HepG2 (cell line): ENCODE results near the gene DNAJB11. TPM values are rescaled to one million over a fixed set of nuclear protein-coding genes. Genes with fewer than 3 reads are reported as not detected.

Experiments
- FOXA3 ChIP-seq: IDR thresholded peaks from 2 replicates; pipeline ENCODE4 v1.6.1; 2016; ENCODE audit warnings: missing genetic modification reagents, missing compliant biosample characterization
- FOXC1 ChIP-seq: sonication (generic); formaldehyde crosslinking; IDR thresholded peaks from 2 replicates; pipeline ENCODE4 v1.8.0; 2022; ENCODE audit warnings: mild to moderate bottlenecking, missing genetic modification reagents, borderline replicate concordance
- HNRNPLL ChIP-seq: fragments of 200-400 bp; formaldehyde crosslinking; IDR thresholded peaks from 2 replicates; pipeline ENCODE4 v1.6.1; 2017; ENCODE audit warnings: mild to moderate bottlenecking, low read depth, low read length; ENCODE audit not compliant: poor library complexity, severe bottlenecking
- KLF12 ChIP-seq: sonication (generic); formaldehyde crosslinking; IDR thresholded peaks from 2 replicates; pipeline ENCODE4 v1.4.0; 2020; ENCODE audit warnings: missing genetic modification reagents, borderline replicate concordance
- MEF2D ChIP-seq: sonication (generic); formaldehyde crosslinking; IDR thresholded peaks from 2 replicates; pipeline ENCODE4 v1.5.1; 2020; ENCODE audit warnings: mild to moderate bottlenecking, missing genetic modification reagents
- NCOA2 ChIP-seq: sonication (generic); formaldehyde crosslinking; IDR thresholded peaks from 2 replicates; pipeline ENCODE4 v1.8.0; 2022; ENCODE audit warnings: inconsistent platforms
- RBFOX2 ChIP-seq: fragments of 200-400 bp; formaldehyde crosslinking; IDR thresholded peaks from 2 replicates; pipeline ENCODE4 v1.6.1; 2017; ENCODE audit warnings: low read depth, mild to moderate bottlenecking, low read length
- RCOR2 ChIP-seq: IDR thresholded peaks from 2 replicates; pipeline ENCODE4 v1.6.1; 2016; ENCODE audit warnings: missing biosample characterization, missing genetic modification reagents
- SIX4 ChIP-seq: sonication (generic); formaldehyde crosslinking; IDR thresholded peaks from 2 replicates; pipeline ENCODE4 v1.4.0; 2020; ENCODE audit warnings: missing genetic modification reagents
- SOX6 ChIP-seq, 2 experiments: fragments of 450-650 bp in 1 of 2; sonication (generic) in 1 of 2; formaldehyde crosslinking in 1 of 2; IDR thresholded peaks; 2 replicates each; pipeline versions ENCODE4 v1.4.0 to v1.6.1; 2017 to 2020; ENCODE audit warnings: antibody characterized with exemption in 1 of 2, mild to moderate bottlenecking in 1 of 2, missing genetic modification reagents in 1 of 2
- TAF1 ChIP-seq: sonication (generic); formaldehyde crosslinking; IDR thresholded peaks from 2 replicates; pipeline ENCODE4 v1.4.0; 2020; ENCODE audit warnings: missing genetic modification reagents
- YEATS2 ChIP-seq: sonication (generic); formaldehyde crosslinking; IDR thresholded peaks from 2 replicates; pipeline ENCODE4 v1.4.0; 2020; ENCODE audit warnings: missing genetic modification reagents, borderline replicate concordance
- ZFP1 ChIP-seq: IDR thresholded peaks from 2 replicates; pipeline ENCODE4 v1.6.1; 2016
- ZFYVE20 ChIP-seq: sonication (generic); formaldehyde crosslinking; IDR thresholded peaks from 2 replicates; pipeline ENCODE4 v1.8.0; 2023; ENCODE audit warnings: low read depth, mild to moderate bottlenecking, moderate library complexity, missing genetic modification reagents, borderline replicate concordance
- ZNF235 ChIP-seq: sonication (generic); formaldehyde crosslinking; IDR thresholded peaks from 2 replicates; pipeline ENCODE4 v1.8.1; 2023; ENCODE audit warnings: mild to moderate bottlenecking, missing genetic modification reagents, borderline replicate concordance
- ZNF644 ChIP-seq: IDR thresholded peaks from 2 replicates; pipeline ENCODE4 v1.6.1; 2016; ENCODE audit warnings: low read depth
- ZNF660 ChIP-seq: sonication (generic); formaldehyde crosslinking; IDR thresholded peaks from 2 replicates; pipeline ENCODE4 v1.5.1; 2020; ENCODE audit warnings: mild to moderate bottlenecking, low read depth, missing genetic modification reagents, borderline replicate concordance
- ZNF777 ChIP-seq: sonication (generic); formaldehyde crosslinking; IDR thresholded peaks from 2 replicates; pipeline ENCODE4 v1.4.0; 2020; ENCODE audit warnings: missing genetic modification reagents
- polyA plus RNA-seq, 8 experiments: library from polyadenylated mRNA; depleted of rRNA in 3 of 8; stranded (reverse) in 7 of 8; unstranded in 1 of 8; fragments of >200 nt; fragmentation: Illumina TruSeq in 4 of 8; extraction: Trizol in 4 of 8; gene quantifications; 2 replicates each; pipeline versions ENCODE4 v1.2.1 to v1.2.3, GENCODE V29; 2011 to 2016; ENCODE audit warnings: low read depth in 4 of 8, missing spikeins in 1 of 8, mixed read lengths in 1 of 8; ENCODE audit not compliant: insufficient read depth in 1 of 8
- total RNA-seq, 5 experiments: library from RNA; depleted of rRNA; stranded (reverse); fragments of >200 nt; fragmentation: Illumina TruSeq; extraction: Trizol; gene quantifications; 2 replicates each; pipeline ENCODE4 v1.2.3, GENCODE V29; 2016; ENCODE audit warnings: low read depth in 1 of 5
- TF ChIP-seq, protein P1 (sequence below): sonication (generic); formaldehyde crosslinking; IDR thresholded peaks from 2 replicates; pipeline ENCODE4 v1.8.0; 2022; ENCODE audit warnings: mild to moderate bottlenecking, missing genetic modification reagents, moderate library complexity
- TF ChIP-seq, protein P2 (sequence below): sonication (generic); formaldehyde crosslinking; conservative IDR thresholded peaks from 2 replicates; pipeline ENCODE4 v1.4.0; 2020; ENCODE audit warnings: missing genetic modification reagents
- TF ChIP-seq, protein P3 (sequence below): IDR thresholded peaks from 2 replicates; pipeline ENCODE4 v1.6.1; 2016; ENCODE audit warnings: mild to moderate bottlenecking, missing biosample characterization, missing genetic modification reagents
- TF ChIP-seq, protein P4 (sequence below): sonication (generic); formaldehyde crosslinking; IDR thresholded peaks from 2 replicates; pipeline ENCODE4 v1.4.0; 2020; ENCODE audit warnings: missing genetic modification reagents, low read depth, mild to moderate bottlenecking, borderline replicate concordance
- TF ChIP-seq, protein P5 (sequence below): sonication (generic); formaldehyde crosslinking; IDR thresholded peaks from 2 replicates; pipeline ENCODE4 v1.9.0; 2021; ENCODE audit warnings: missing genetic modification reagents, mild to moderate bottlenecking, borderline replicate concordance

Gene DNAJB11
- total and polyA plus RNA-seq, 2 of the 13 experiments (the other 11 are each of a cell fraction or from before 2014, with no cell fraction given), result 41.0 to 132 TPM

DNA sequence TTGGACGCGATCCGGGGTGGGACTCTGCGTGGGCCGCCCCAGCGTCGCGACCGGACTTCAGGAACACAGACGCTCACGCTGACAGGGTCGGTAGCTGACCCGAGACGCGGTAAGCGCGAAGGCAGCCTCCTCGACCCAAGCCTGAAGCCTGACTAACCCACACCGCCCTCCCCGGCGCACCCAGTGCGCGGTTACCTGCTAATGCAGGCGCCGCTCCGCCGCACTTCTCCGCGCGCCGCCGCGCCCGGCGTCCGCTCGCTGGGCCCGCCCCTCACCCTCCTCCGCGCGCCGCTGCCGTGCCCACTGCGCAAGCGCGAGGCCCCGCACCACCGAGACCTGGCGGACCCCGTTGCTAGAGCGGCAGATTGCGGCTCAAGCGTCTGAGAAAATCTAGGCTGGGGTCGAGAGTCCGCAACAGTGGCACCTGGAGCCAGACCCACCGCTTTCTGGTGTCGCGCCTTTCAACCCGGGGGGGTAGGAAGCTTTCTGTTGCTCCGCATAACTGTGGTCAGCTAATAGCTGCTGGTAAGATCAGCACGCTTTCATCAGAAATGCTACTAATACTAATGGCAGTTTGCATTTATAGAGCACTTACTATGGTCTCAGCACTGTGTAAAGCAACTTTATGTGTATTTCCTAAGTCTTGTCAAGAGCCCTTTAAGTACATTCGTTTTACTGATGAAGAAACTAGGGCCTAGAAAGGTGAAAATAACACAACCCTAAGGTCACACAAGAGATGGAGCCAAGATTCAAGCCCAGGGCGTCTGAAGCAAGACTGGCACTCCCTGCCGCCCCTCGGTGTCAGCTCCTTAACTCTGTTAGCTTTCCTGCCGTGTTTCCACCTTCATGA lies 3.2 kb upstream of the DNAJB11 start, which contains the start of gene TBCCD1 (continued):
- TF ChIP-seq, protein P1, sequence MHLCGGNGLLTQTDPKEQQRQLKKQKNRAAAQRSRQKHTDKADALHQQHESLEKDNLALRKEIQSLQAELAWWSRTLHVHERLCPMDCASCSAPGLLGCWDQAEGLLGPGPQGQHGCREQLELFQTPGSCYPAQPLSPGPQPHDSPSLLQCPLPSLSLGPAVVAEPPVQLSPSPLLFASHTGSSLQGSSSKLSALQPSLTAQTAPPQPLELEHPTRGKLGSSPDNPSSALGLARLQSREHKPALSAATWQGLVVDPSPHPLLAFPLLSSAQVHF (CRISPR knock-in tag), result no peak
- TF ChIP-seq SOX6 (IDR thresholded peaks at IDR 0.05) (no peak), SOX6 (CRISPR knock-in tag; IDR thresholded peaks at IDR 0.05) (peak; percentile 68), YEATS2 (peak; percentile 87), ZNF235 (peak; percentile 79; the same call in 1 of the 2 replicates), RBFOX2 (peak; percentile 96), MEF2D (CRISPR knock-in tag) (no peak), RCOR2 (CRISPR knock-in tag) (no peak), TAF1 (CRISPR knock-in tag) (peak; percentile 92), HNRNPLL (peak; percentile 83), NCOA2 (CRISPR knock-in tag) (no peak; the same call in 1 of the 2 replicates), ZNF644 (CRISPR knock-in tag) (0 out of 2 replicates have a peak, but pooled peaks have one; percentile 15), ZFYVE20 (CRISPR knock-in tag) (no peak), FOXA3 (CRISPR knock-in tag) (peak; percentile 63; the same call in 1 of the 2 replicates), ZNF777 (peak; percentile 46), FOXC1 (peak; percentile 83; the same call in 1 of the 2 replicates), ZNF660 (no peak), KLF12 (peak; percentile 67), SIX4 (CRISPR knock-in tag) (peak; percentile 44; the same call in 1 of the 2 replicates), ZFP1 (CRISPR knock-in tag) (0 out of 2 replicates have a peak, but pooled peaks have one; percentile 56)
- TF ChIP-seq, protein P2, sequence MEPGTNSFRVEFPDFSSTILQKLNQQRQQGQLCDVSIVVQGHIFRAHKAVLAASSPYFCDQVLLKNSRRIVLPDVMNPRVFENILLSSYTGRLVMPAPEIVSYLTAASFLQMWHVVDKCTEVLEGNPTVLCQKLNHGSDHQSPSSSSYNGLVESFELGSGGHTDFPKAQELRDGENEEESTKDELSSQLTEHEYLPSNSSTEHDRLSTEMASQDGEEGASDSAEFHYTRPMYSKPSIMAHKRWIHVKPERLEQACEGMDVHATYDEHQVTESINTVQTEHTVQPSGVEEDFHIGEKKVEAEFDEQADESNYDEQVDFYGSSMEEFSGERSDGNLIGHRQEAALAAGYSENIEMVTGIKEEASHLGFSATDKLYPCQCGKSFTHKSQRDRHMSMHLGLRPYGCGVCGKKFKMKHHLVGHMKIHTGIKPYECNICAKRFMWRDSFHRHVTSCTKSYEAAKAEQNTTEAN (CRISPR knock-in tag), result 0 out of 2 replicates have a peak, but pooled peaks have one; percentile 46
- TF ChIP-seq, protein P3, sequence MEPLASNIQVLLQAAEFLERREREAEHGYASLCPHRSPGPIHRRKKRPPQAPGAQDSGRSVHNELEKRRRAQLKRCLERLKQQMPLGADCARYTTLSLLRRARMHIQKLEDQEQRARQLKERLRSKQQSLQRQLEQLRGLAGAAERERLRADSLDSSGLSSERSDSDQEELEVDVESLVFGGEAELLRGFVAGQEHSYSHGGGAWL (CRISPR knock-in tag), result peak; percentile 66; the same call in 1 of the 2 replicates
- TF ChIP-seq, protein P4, sequence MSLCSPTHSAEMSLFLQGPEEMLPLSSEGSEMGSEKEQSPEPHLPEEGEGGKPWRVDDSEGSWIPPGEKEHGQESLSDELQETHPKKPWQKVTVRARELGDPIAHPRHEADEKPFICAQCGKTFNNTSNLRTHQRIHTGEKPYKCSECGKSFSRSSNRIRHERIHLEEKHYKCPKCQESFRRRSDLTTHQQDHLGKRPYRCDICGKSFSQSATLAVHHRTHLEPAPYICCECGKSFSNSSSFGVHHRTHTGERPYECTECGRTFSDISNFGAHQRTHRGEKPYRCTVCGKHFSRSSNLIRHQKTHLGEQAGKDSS (CRISPR knock-in tag), result peak; percentile 82
- TF ChIP-seq, protein P5, sequence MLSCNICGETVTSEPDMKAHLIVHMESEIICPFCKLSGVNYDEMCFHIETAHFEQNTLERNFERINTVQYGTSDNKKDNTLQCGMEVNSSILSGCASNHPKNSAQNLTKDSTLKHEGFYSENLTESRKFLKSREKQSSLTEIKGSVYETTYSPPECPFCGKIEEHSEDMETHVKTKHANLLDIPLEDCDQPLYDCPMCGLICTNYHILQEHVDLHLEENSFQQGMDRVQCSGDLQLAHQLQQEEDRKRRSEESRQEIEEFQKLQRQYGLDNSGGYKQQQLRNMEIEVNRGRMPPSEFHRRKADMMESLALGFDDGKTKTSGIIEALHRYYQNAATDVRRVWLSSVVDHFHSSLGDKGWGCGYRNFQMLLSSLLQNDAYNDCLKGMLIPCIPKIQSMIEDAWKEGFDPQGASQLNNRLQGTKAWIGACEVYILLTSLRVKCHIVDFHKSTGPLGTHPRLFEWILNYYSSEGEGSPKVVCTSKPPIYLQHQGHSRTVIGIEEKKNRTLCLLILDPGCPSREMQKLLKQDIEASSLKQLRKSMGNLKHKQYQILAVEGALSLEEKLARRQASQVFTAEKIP, result no peak
